ENCODE measurements around the gene SCGB1D2.

DNA sequence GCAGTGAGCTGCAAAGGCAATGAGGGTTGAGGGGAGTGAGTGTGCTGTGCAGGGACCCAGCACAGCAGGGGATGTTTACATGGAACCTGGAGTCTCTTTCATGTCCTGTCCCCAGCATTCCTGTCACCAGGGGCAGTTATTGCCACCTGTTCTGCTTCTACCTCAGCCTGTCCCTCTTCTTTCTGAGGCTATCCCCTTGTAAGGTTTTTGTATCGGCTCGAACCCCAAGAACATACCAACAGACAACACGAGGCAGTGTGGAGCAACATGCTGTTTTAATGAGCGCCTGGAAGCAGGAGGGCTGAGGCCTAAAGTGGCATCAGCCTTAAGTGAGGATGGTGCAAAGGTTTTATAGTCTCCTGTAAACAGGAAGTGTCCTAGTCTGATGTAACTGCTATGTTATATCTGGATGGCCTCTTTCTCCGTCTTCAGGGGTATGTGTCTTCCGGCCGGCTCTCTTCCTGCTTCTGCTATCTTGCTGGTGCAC, 31.8 kb downstream of the SCGB1D2 start:
- TF ChIP-seq, protein P1, sequence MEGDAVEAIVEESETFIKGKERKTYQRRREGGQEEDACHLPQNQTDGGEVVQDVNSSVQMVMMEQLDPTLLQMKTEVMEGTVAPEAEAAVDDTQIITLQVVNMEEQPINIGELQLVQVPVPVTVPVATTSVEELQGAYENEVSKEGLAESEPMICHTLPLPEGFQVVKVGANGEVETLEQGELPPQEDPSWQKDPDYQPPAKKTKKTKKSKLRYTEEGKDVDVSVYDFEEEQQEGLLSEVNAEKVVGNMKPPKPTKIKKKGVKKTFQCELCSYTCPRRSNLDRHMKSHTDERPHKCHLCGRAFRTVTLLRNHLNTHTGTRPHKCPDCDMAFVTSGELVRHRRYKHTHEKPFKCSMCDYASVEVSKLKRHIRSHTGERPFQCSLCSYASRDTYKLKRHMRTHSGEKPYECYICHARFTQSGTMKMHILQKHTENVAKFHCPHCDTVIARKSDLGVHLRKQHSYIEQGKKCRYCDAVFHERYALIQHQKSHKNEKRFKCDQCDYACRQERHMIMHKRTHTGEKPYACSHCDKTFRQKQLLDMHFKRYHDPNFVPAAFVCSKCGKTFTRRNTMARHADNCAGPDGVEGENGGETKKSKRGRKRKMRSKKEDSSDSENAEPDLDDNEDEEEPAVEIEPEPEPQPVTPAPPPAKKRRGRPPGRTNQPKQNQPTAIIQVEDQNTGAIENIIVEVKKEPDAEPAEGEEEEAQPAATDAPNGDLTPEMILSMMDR (conservative IDR thresholded peaks at IDR 0.05): no peak
- TF ChIP-seq ZFX (IDR thresholded peaks at IDR 0.05): no peak

Measured in C4-2B (cell line).